Loucy (cell line): Measurements from ENCODE around the gene RAB11FIP5.
"Not testable (repeated sequence)": the region's sequence is repeated elsewhere in the genome, so short reads cannot be mapped to it uniquely, and the experiment has no call there.

ENCODE experiments used
- CTCF ChIP-seq: fragments of 200-600 bp; sonication (generic); conservative IDR thresholded peaks from 2 replicates; pipeline ENCODE4 v1.5.1; 2014; ENCODE audit warnings: mild to moderate bottlenecking, antibody characterized with exemption, low read length
- EZH2phosphoT487 ChIP-seq: fragments of 200-600 bp; IDR thresholded peaks from 2 replicates; pipeline ENCODE4 v1.6.1; 2018; ENCODE audit warnings: antibody characterized with exemption, mild to moderate bottlenecking, moderate library complexity, borderline replicate concordance

GRCh38 chr2:73093601-73094218 is 19.0 kb downstream of the RAB11FIP5 start:
- not testable (repeated sequence) for TF ChIP-seq CTCF, EZH2phosphoT487
